ENCODE data around the gene RCE1. TPM values are rescaled to one million over a fixed set of nuclear protein-coding genes. Genes with fewer than 3 reads are reported as not detected.
"Not testable (repeated sequence)": the region's sequence is repeated elsewhere in the genome, so short reads cannot be mapped to it uniquely, and the experiment has no call there.

The RCE1 gene
- polyA plus RNA-seq (2013) = 22.5 and 22.6 TPM in 2 replicates

- Histone ChIP-seq H3K4ac (ENCODE audit: low read depth, low read length) (peak within 1 kb of the TSS; percentile 83), H3K23ac (ENCODE audit: low read length) (no peak within 1 kb of the TSS), H3K4me3 (ENCODE audit: low read depth, low read length) (peak within 1 kb of the TSS; percentile 97)
Measured at GRCh38 chr11:66842896-66843775, at the start of gene RCE1. RCE1 (plus strand) TSS chr11:66843441; CDS start chr11:66843456, 15 bp downstream.

GRCh38 chr11:66799815-66800214 is 43.4 kb upstream of the RCE1 start:
- H4K91ac ChIP-seq (ENCODE audit: low read depth, low read length); H4K8ac ChIP-seq (ENCODE audit: low read depth, low read length); H3K18ac ChIP-seq (ENCODE audit: low read length); H3K27ac ChIP-seq (ENCODE audit: low read depth, low read length); H2BK12ac ChIP-seq (ENCODE audit: low read length); H3K4me3 ChIP-seq (ENCODE audit: low read depth, low read length); H3K14ac ChIP-seq (ENCODE audit: low read length); H3K79me1 ChIP-seq (ENCODE audit: low read length); H2BK5ac ChIP-seq (ENCODE audit: low read depth, low read length, poor library complexity); H4K12ac ChIP-seq (ENCODE audit: low read depth, low read length); H3K9ac ChIP-seq (ENCODE audit: low read length); H3K27me3 ChIP-seq (ENCODE audit: insufficient read depth, low read length); DNase-seq; H3K4ac ChIP-seq (ENCODE audit: low read depth, low read length); H3K4me1 ChIP-seq (ENCODE audit: control insufficient read depth in 1 of 2, insufficient read depth in 2 of 2, low read length in 2 of 2); H2AFZ ChIP-seq (ENCODE audit: insufficient read depth, low read length, poor library complexity); H2BK120ac ChIP-seq (ENCODE audit: insufficient read depth, low read length, poor library complexity); H3K9me3 ChIP-seq (ENCODE audit: insufficient read depth, low read depth, low read length); H3K79me2 ChIP-seq (ENCODE audit: control insufficient read depth, insufficient read depth, low read length, poor library complexity); H2AK5ac ChIP-seq (ENCODE audit: low read length); H3K36me3 ChIP-seq (ENCODE audit: control insufficient read depth in 1 of 2, insufficient read depth in 2 of 2, low read length in 2 of 2); H3K23ac ChIP-seq (ENCODE audit: low read length); H3K4me2 ChIP-seq (ENCODE audit: low read length): not testable (repeated sequence)

More at GRCh38 chr11:66842896-66843775, at the start of gene RCE1:
- Histone ChIP-seq H2BK5ac (ENCODE audit: low read depth, low read length, poor library complexity) (peak within 1 kb of the TSS; percentile 91), H4K91ac (ENCODE audit: low read depth, low read length) (peak within 1 kb of the TSS; percentile 96), H2BK120ac (ENCODE audit: insufficient read depth, low read length, poor library complexity) (peak within 1 kb of the TSS; percentile 95), H3K27ac (ENCODE audit: low read depth, low read length) (peak within 1 kb of the TSS; percentile 85), H3K79me1 (ENCODE audit: low read length) (peaks cover 12% of the 10 kb centered on the region), H2BK12ac (ENCODE audit: low read length) (no peak within 1 kb of the TSS), H3K79me2 (ENCODE audit: control insufficient read depth, insufficient read depth, low read length, poor library complexity) (peaks cover 18% of the 10 kb centered on the region), H3K36me3 (ENCODE audit: control insufficient read depth in 1 of 2, insufficient read depth in 2 of 2, low read length in 2 of 2) (peaks cover 32 to 42% of the 10 kb centered on the region in 2 experiments), H4K8ac (ENCODE audit: low read depth, low read length) (peak within 1 kb of the TSS; percentile 100), H3K14ac (ENCODE audit: low read length) (peak within 1 kb of the TSS; percentile 96), H2AFZ (ENCODE audit: insufficient read depth, low read length, poor library complexity) (peak within 1 kb of the TSS; percentile 100), H3K9me3 (ENCODE audit: insufficient read depth, low read depth, low read length) (no peaks in the 10 kb centered on the region), H3K18ac (ENCODE audit: low read length) (peak within 1 kb of the TSS; percentile 98), H2AK5ac (ENCODE audit: low read length) (peak within 1 kb of the TSS; percentile 65), H3K4me2 (ENCODE audit: low read length) (peak within 1 kb of the TSS; percentile 80), H3K9ac (ENCODE audit: low read length) (peak within 1 kb of the TSS; percentile 93), H4K12ac (ENCODE audit: low read depth, low read length) (peak within 1 kb of the TSS; percentile 99), H3K4me1 (ENCODE audit: control insufficient read depth in 1 of 2, insufficient read depth in 2 of 2, low read length in 2 of 2) (peaks cover 14 to 23% of the 10 kb centered on the region in 2 experiments), H3K27me3 (ENCODE audit: insufficient read depth, low read length) (no peaks in the 10 kb centered on the region)
- DNase-seq = peak; percentile 90 to 95
- WGBS (ENCODE audit: extremely low coverage, insufficient coverage, insufficient read length) = no CpG with 5 or more reads among the region's 98 CpGs

- H3K4ac ChIP-seq (ENCODE audit: low read depth, low read length) = no peak overlapping the region
- no peak overlapping the region for H4K91ac ChIP-seq (ENCODE audit: low read depth, low read length)
- H3K4me3 ChIP-seq (ENCODE audit: low read depth, low read length) = no peak overlapping the region
- no peak overlapping the region for H4K8ac ChIP-seq (ENCODE audit: low read depth, low read length)
- no peaks in the 10 kb centered on the region for H3K27me3 ChIP-seq (ENCODE audit: insufficient read depth, low read length)
- no CpG with 5 or more reads among the region's 5 CpGs for WGBS (ENCODE audit: extremely low coverage, insufficient coverage, insufficient read length)
- no peak overlapping the region for H2AK5ac ChIP-seq (ENCODE audit: low read length)
- H3K4me2 ChIP-seq (ENCODE audit: low read length) = no peak overlapping the region
- H3K79me1 ChIP-seq (ENCODE audit: low read length) = no peaks in the 10 kb centered on the region
- no peaks in the 10 kb centered on the region for H3K4me1 ChIP-seq (ENCODE audit: control insufficient read depth in 1 of 2, insufficient read depth in 2 of 2, low read length in 2 of 2)
- no peak overlapping the region for H3K9ac ChIP-seq (ENCODE audit: low read length)
- no peak overlapping the region for H3K18ac ChIP-seq (ENCODE audit: low read length)
- H3K36me3 ChIP-seq (ENCODE audit: control insufficient read depth in 1 of 2, insufficient read depth in 2 of 2, low read length in 2 of 2) = peaks cover 0 to 1% of the 10 kb centered on the region in 2 experiments
- no peak overlapping the region for H2AFZ ChIP-seq (ENCODE audit: insufficient read depth, low read length, poor library complexity)
- no peaks in the 10 kb centered on the region for H3K79me2 ChIP-seq (ENCODE audit: control insufficient read depth, insufficient read depth, low read length, poor library complexity)
- H2BK12ac ChIP-seq (ENCODE audit: low read length) = no peak overlapping the region
- no peak overlapping the region for H2BK5ac ChIP-seq (ENCODE audit: low read depth, low read length, poor library complexity)
- no peak overlapping the region for H3K14ac ChIP-seq (ENCODE audit: low read length)
- H4K12ac ChIP-seq (ENCODE audit: low read depth, low read length) = no peak overlapping the region
- H3K23ac ChIP-seq (ENCODE audit: low read length) = no peak overlapping the region
- no peaks in the 10 kb centered on the region for H3K9me3 ChIP-seq (ENCODE audit: insufficient read depth, low read depth, low read length)
- no peak overlapping the region for H2BK120ac ChIP-seq (ENCODE audit: insufficient read depth, low read length, poor library complexity)
- no peak for DNase-seq
- H3K27ac ChIP-seq (ENCODE audit: low read depth, low read length) = no peak overlapping the region
Measured at GRCh38 chr11:66800720-66801428, 42.4 kb upstream of the RCE1 start.

GRCh38 chr11:66809592-66809991 is 33.6 kb upstream of the RCE1 start:
- WGBS (ENCODE audit: extremely low coverage, insufficient coverage, insufficient read length) = no CpG with 5 or more reads among the region's 3 CpGs
- H4K91ac ChIP-seq (ENCODE audit: low read depth, low read length) = no peak overlapping the region

More at GRCh38 chr11:66809592-66809991, 33.6 kb upstream of the RCE1 start:
- Histone ChIP-seq H3K27me3 (ENCODE audit: insufficient read depth, low read length) (no peaks in the 10 kb centered on the region), H2BK5ac (ENCODE audit: low read depth, low read length, poor library complexity) (no peak overlapping the region), H2BK12ac (ENCODE audit: low read length) (no peak overlapping the region), H3K4me2 (ENCODE audit: low read length) (no peak overlapping the region), H3K4ac (ENCODE audit: low read depth, low read length) (no peak overlapping the region), H3K4me1 (ENCODE audit: control insufficient read depth in 1 of 2, insufficient read depth in 2 of 2, low read length in 2 of 2) (no peaks in the 10 kb centered on the region), H3K79me1 (ENCODE audit: low read length) (no peaks in the 10 kb centered on the region), H3K4me3 (ENCODE audit: low read depth, low read length) (no peak overlapping the region), H3K9ac (ENCODE audit: low read length) (no peak overlapping the region), H2AK5ac (ENCODE audit: low read length) (no peak overlapping the region), H4K8ac (ENCODE audit: low read depth, low read length) (no peak overlapping the region), H3K23ac (ENCODE audit: low read length) (no peak overlapping the region), H3K9me3 (ENCODE audit: insufficient read depth, low read depth, low read length) (no peaks in the 10 kb centered on the region), H2AFZ (ENCODE audit: insufficient read depth, low read length, poor library complexity) (no peak overlapping the region), H3K18ac (ENCODE audit: low read length) (no peak overlapping the region), H4K12ac (ENCODE audit: low read depth, low read length) (no peak overlapping the region), H3K36me3 (ENCODE audit: control insufficient read depth in 1 of 2, insufficient read depth in 2 of 2, low read length in 2 of 2) (peaks cover 0 to 2% of the 10 kb centered on the region in 2 experiments), H3K27ac (ENCODE audit: low read depth, low read length) (no peak overlapping the region), H2BK120ac (ENCODE audit: insufficient read depth, low read length, poor library complexity) (no peak overlapping the region), H3K79me2 (ENCODE audit: control insufficient read depth, insufficient read depth, low read length, poor library complexity) (no peaks in the 10 kb centered on the region), H3K14ac (ENCODE audit: low read length) (no peak overlapping the region)
- no peak for DNase-seq
